Loucy (cell line): Measurements from ENCODE around the gene C20orf204.

Source experiments
- EZH2phosphoT487 ChIP-seq: fragments of 200-600 bp; IDR thresholded peaks from 2 replicates; pipeline ENCODE4 v1.6.1; 2018; ENCODE audit warnings: antibody characterized with exemption, mild to moderate bottlenecking, moderate library complexity, borderline replicate concordance
- TF ChIP-seq, protein P1 (sequence below): fragments of 200-600 bp; sonication (generic); conservative IDR thresholded peaks from 2 replicates; pipeline ENCODE4 v1.5.1; 2014; ENCODE audit warnings: mild to moderate bottlenecking, antibody characterized with exemption, low read length

- TF ChIP-seq, protein P1, sequence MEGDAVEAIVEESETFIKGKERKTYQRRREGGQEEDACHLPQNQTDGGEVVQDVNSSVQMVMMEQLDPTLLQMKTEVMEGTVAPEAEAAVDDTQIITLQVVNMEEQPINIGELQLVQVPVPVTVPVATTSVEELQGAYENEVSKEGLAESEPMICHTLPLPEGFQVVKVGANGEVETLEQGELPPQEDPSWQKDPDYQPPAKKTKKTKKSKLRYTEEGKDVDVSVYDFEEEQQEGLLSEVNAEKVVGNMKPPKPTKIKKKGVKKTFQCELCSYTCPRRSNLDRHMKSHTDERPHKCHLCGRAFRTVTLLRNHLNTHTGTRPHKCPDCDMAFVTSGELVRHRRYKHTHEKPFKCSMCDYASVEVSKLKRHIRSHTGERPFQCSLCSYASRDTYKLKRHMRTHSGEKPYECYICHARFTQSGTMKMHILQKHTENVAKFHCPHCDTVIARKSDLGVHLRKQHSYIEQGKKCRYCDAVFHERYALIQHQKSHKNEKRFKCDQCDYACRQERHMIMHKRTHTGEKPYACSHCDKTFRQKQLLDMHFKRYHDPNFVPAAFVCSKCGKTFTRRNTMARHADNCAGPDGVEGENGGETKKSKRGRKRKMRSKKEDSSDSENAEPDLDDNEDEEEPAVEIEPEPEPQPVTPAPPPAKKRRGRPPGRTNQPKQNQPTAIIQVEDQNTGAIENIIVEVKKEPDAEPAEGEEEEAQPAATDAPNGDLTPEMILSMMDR = no peak
- no peak for TF ChIP-seq EZH2phosphoT487
Measured at GRCh38 chr20:64077876-64078551, 42.0 kb downstream of the C20orf204 start.
